Measurements from ENCODE around the gene MGAM2.
"Not testable (repeated sequence)": the region's sequence is repeated elsewhere in the genome, so short reads cannot be mapped to it uniquely, and the experiment has no call there.

The MGAM2 gene

DNA sequence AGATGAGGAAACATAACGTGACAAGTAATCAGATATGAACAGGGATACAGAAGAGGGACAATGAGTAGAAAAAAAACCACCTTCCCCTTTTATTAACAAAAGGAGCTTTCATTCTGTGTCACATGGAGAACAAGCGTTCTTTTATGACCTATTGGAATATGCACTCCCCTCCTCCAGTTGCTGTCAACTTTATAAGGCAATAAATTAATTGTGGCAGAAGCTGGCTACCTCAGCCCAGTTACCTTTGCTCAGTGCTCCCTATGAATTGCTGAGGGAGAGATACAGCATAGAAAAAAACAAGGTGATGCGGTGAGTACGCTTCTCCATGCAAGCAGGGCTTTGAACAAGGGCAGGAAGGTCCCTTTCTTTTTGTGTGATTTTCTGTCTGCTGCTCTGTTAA is at the start of gene MGAM2:
TSS of gene MGAM2 (plus strand) at position 220 of the 400 bp plus-strand sequence. CDS start 5,156 bp downstream, outside the sequence.
- peak; percentile 80 for DNase-seq

GRCh38 chr7:142063551-142064442 is 47.7 kb upstream of the MGAM2 start:
- DNase-seq: no peak

DNA sequence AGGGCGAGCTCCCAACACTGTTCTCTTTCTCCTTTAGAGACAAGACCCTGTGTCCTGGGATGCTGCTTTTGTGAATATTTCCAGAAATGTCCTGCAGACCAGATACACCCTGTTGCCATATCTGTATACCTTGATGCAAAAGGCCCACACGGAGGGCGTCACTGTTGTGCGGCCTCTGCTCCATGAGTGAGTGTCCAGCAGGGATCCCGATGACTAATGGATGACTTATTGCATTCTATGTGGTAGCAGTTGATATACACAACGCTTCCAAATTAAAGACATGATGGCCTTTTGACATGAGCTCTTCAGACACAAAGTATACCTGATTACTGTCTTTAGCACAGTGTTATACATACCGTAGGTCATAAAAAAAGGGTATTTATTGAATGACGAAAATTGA is 45.0 kb upstream of the MGAM2 start:
- DNase-seq: no peak

DNA sequence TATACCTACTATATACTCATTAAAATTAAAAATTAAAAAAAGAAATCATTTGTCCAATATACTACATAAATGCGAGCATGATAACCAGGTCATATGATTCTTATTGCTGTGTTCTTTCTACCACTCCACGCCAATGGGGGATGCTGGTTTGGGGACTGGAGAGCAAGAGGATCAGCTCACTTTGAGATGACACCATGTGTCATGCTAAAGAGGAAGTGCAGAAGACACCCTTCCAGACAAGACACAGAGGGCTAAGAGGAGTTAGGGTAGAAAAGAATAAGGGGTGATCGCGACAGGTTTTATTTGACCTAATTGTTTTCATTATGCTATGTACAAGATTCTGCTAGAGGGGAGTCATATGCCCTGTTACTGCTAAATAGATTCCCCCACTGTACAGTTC is 33.8 kb upstream of the MGAM2 start:
- no peak for DNase-seq

GRCh38 chr7:142083605-142084004 is 27.9 kb upstream of the MGAM2 start:
- DNase-seq: no peak

GRCh38 chr7:142085428-142085827 is 26.1 kb upstream of the MGAM2 start:
- no peak for DNase-seq

DNA sequence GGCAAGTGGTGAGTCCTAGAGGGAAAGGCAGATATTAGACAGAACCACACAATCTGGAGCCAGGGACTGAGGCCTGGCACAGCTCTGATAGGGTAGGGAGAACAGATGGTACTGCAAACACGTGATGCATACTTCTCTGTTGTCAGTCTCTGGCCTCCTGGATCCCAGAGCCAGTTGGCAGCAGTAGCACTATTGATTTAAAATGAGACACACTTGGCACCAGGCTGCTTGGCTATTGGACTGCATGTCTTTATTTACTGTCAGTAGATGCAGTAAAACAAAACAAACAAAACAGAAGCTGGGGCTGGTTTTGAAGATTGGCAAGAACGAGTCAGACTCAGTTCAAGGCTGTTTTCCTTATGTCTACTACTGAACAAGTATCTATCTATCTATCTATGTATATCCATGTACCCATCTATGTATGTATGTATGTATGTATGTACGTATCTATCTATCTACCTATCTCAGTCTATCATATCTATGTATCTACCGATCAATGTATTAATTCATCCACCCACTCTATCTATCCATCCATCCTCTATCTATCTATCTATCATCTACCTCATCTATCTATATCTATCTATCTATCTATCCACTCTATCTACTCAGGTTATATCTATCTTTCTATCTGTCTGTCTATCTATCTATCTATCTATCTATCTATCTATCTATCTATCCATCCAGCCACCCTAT is 23.4 kb upstream of the MGAM2 start:
- DNase-seq: peak; percentile 66

GRCh38 chr7:142089035-142089434 is 22.5 kb upstream of the MGAM2 start:
- no peak for DNase-seq

DNA sequence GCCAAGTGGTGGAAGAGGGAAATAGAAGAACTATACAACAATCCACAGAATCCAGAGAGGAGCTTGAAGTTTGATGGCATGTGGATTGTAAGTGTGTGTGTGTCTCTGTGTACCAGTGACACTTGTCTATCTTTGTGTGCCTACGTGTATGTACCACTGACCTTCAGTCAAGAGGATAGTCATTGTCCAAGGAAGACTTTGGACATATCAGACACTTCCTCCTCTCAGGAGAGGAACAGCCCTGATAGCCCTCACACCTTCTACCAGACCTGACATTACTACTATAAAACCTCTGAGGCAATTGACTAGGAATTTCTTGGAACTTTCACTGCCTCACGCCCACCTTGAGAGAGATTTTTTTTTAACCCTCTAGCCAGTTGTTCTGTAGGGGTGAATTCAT is 19.6 kb upstream of the MGAM2 start:
- DNase-seq: no peak

DNA sequence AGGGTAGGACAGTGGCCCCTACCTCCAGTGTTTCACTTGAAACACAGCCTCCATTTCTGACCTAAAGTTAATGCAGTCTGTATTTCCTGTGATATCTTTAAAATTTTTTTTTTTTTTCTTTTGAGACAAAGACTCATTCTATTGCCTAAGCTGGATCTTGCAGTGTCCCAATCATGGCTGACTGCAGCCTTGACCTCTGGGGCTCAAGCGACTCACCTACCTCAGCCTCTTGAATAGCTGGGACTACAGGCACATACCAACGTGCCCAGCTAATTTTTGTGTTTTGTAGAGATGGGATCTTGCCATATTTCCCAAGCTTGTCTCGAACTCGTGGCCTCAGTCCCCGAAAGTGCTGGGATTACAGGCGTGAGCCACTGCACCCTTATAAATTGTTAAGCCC is 16.7 kb upstream of the MGAM2 start:
- no peak for DNase-seq

DNA sequence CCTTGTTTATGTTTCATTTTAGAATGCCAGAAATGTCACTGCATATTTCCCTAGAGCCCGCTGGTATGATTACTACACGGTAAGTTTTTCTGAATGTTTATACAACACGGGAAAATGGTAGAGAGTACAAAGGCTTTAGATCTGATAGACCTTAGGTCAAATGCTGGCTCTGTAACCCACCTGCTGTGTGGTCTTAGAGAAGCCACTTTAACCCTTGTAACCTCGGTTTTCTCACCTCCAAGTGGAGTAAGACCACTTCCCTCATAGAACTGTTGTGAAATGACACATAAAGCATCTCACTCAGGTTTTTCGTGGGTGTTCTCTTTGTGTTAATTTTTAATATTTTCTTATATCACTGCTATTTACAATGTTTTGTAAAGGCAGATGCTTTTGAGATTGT is 13.9 kb upstream of the MGAM2 start:
- no peak for DNase-seq

DNA sequence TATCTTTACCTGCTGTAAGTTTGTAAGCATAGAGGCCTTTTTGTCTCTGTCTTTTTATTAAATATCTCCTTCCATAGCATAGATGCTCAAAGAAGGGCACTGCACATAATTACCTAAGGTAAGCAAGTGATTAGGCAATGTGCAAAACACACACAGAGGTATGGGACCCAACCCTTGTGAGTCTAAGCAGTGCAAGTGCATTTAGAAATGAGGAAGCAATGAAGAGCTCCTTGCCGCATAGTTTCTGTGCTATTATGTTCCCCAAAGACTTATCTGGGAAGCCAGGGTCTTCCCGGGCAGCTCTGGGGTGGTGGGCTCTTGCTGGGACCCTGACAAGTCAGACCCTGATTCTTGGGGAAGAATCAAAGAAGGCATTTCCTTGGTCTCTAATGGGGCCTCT is 13.5 kb upstream of the MGAM2 start:
- DNase-seq: no peak

GRCh38 chr7:142099347-142099746 is 12.2 kb upstream of the MGAM2 start:
- DNase-seq: not testable (repeated sequence)

DNA sequence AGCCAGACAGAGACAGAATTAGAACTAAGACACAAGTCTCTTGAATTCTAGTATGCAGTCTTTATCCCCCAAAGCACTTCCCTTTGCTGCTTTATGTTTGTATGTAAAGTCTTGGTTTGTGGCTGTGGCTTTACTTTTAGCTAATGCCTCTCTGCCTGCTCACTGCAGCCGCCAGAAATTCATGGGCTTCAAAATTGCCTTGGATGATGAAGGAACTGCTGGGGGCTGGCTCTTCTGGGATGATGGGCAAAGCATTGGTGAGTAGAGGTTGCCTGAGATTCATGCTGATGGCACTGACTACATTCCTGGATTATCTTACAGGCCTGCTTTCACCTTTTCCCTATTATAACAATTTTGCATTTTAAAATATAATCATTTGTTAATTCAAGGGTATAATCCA is 10.9 kb upstream of the MGAM2 start:
- DNase-seq: no peak

DNA sequence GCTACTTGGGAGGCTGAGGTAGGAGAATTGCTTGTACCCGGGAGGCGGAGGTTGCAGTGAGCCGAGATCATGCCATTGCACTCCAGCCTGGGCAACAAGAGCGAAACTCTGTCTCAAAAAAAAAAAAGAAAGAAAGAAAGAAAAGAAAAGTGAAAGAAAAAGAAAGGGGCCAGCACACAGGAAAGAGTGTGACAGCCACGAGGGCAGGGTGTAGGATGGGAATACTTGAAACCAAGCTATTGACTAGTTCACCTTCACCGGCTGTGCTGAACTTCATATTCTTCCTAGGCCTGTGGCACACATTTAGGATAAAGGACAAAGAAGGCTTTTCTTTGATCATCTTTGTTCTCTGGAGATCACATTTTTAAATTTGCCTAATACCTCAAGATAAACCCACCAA is 9.7 kb upstream of the MGAM2 start:
- not testable (repeated sequence) for DNase-seq

- peak; percentile 29 for DNase-seq
Measured at GRCh38 chr7:142104550-142105527, 6.7 kb upstream of the MGAM2 start.

- peak; percentile 31 for DNase-seq
Measured at GRCh38 chr7:142108728-142109505, 2.6 kb upstream of the MGAM2 start.

DNA sequence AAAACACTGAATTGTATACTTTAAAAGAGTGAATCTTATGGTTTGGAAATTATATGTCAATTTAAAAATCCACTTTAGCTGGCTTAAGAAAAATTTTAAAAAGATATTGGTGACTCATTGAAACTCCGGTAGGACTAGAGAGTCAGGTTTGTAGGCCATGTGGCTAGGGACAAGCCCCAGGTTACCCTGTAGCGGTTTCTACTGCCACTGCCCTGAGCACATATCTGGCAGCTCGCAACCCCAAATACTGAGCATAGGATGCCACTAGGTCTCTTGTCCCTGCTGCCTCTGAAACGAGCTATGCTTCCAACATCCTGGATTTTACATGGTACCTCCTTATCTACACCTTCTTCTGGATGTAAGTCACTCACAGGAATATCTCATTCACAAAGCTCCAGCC is 1.4 kb upstream of the MGAM2 start:
- no peak for DNase-seq

GRCh38 chr7:142110638-142111037 is 880 bp upstream of the MGAM2 start:
- DNase-seq: peak; percentile 66

DNA sequence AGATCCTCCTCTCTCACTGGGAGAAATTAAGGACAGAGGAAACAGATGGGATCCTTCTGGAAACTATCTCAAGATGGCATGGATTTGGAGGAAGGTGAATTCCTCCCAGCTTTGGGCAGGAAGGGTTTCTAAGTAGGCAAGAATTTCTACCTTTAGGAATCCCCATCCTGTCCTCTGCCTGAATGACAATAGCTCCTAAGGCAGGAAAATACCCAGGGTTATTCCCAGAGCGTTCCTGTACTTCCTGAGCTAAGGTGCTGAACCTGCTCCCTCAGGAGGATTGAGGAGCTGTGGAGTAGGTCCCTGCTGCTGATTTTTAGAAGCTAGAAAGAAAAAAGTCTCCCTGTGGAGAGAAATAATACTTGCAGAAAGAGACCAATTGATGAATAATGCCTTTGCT is 568 bp downstream of the MGAM2 start:
- DNase-seq: peak; percentile 61

- DNase-seq: no peak
Measured at GRCh38 chr7:142114207-142114606, 2.7 kb downstream of the MGAM2 start.

GRCh38 chr7:142120524-142120923 is 9.0 kb downstream of the MGAM2 start:
- DNase-seq: no peak

Data from NCI-H69 (cell line).